Calu3 (cell line): ENCODE data around the gene CD8A. TPM values are rescaled to one million over a fixed set of nuclear protein-coding genes. Genes with fewer than 3 reads are reported as not detected.

Experiments used
- BruUV-seq: library from RNA; stranded (reverse); fragments of 400-500 nt; replicated peaks from 2 replicates; lab custom pipeline; 2021; lab: Mats Ljungman, UMichigan
- CTCF ChIA-PET: fragments of 300-600 bp; sonication (Branson Sonifier 250); formaldehyde crosslinking; loops from one replicate; lab custom pipeline; 2022; ENCODE audit warnings: antibody characterized with exemption; lab: Charles Lee
- DNase-seq: peaks from one replicate; pipeline ENCODE4 v3.0.0; 2022
- H3K27ac Mint-ChIP-seq: one replicate; pipeline ENCODE4 v1.8.0; 2022; ENCODE audit warnings: mixed read lengths; ENCODE audit not compliant: unreplicated experiment
- H3K27me3 Mint-ChIP-seq: one replicate; pipeline ENCODE4 v1.8.0; 2022; ENCODE audit warnings: mixed read lengths; ENCODE audit not compliant: unreplicated experiment
- H3K36me3 Mint-ChIP-seq: one replicate; pipeline ENCODE4 v1.8.0; 2022; ENCODE audit warnings: mild to moderate bottlenecking, moderate library complexity, mixed read lengths; ENCODE audit not compliant: insufficient read depth, unreplicated experiment
- H3K4me1 Mint-ChIP-seq: one replicate; pipeline ENCODE4 v1.8.0; 2022; ENCODE audit warnings: mild to moderate bottlenecking, low read depth, mixed read lengths; ENCODE audit not compliant: unreplicated experiment
- H3K4me3 Mint-ChIP-seq: one replicate; pipeline ENCODE4 v1.8.0; 2022; ENCODE audit warnings: mild to moderate bottlenecking, low read depth, moderate library complexity, mixed read lengths; ENCODE audit not compliant: unreplicated experiment
- H3K9me3 Mint-ChIP-seq: one replicate; pipeline ENCODE4 v1.8.0; 2022; ENCODE audit warnings: low read depth, mixed read lengths; ENCODE audit not compliant: unreplicated experiment
- CTCF ChIP-seq: fragments of 200-600 bp; IDR thresholded peaks from one replicate; pipeline ENCODE4 v1.8.0; 2022; ENCODE audit warnings: antibody characterized with exemption; ENCODE audit not compliant: unreplicated experiment
- intact Hi-C: fragments of 100-400 bp; cut with micrococcal nuclease; formaldehyde crosslinking; loops from one replicate; pipeline ENCODE4 v1.10.0; 2022; ENCODE audit not compliant: unreplicated experiment
- total RNA-seq: library from RNA; stranded (reverse); gene quantifications from 2 replicates; pipeline ENCODE4 v1.2.3, GENCODE V29; 2022

CD8A gene
- total RNA-seq, 1 experiment from 2014 or later, result 0.31 TPM

- H3K27me3 Mint-ChIP-seq, result peaks cover 45% of the 10 kb centered on the region
- no peak for TF ChIP-seq CTCF
- H3K9me3 Mint-ChIP-seq, result no peaks in the 10 kb centered on the region
- intact Hi-C loops, result no loop called here
- no peak overlapping the region for H3K27ac Mint-ChIP-seq
- no TSS peak for BruUV-seq
- CTCF ChIA-PET, result interaction anchor here (0.7 kb wide), 1 partner anchor 1287 kb away, joined by 6 read pairs; no protein-coding TSS in a partner anchor
- H3K4me3 Mint-ChIP-seq, result no peak overlapping the region
- H3K36me3 Mint-ChIP-seq, result no peaks in the 10 kb centered on the region
- peaks cover 12% of the 10 kb centered on the region for H3K4me1 Mint-ChIP-seq
- no peak for DNase-seq
Measured at GRCh38 chr2:86788165-86788564, 2.5 kb downstream of the CD8A start.

GRCh38 chr2:86787736-86788135, 3.0 kb downstream of the CD8A start:
- CTCF ChIA-PET, result interaction anchor here (0.7 kb wide), 1 partner anchor 1288 kb away, joined by 6 read pairs; no protein-coding TSS in a partner anchor
- Mint-ChIP-seq H3K27ac (no peak overlapping the region), H3K27me3 (peaks cover 45% of the 10 kb centered on the region), H3K4me1 (peaks cover 12% of the 10 kb centered on the region), H3K36me3 (no peaks in the 10 kb centered on the region), H3K4me3 (no peak overlapping the region), H3K9me3 (no peaks in the 10 kb centered on the region)
- DNase-seq, result no peak
- TF ChIP-seq CTCF, result no peak
- BruUV-seq, result no TSS peak
- intact Hi-C loops, result no loop called here

- intact Hi-C loops, result no loop called here
- no peaks in the 10 kb centered on the region for H3K36me3 Mint-ChIP-seq
- CTCF ChIA-PET, result no interaction called here
- H3K27ac Mint-ChIP-seq, result no peak overlapping the region
- H3K27me3 Mint-ChIP-seq, result peaks cover 28% of the 10 kb centered on the region
- no peak overlapping the region for H3K4me3 Mint-ChIP-seq
- H3K4me1 Mint-ChIP-seq, result peaks cover 6% of the 10 kb centered on the region
- no TSS peak for BruUV-seq
- no peak for TF ChIP-seq CTCF
- DNase-seq, result no peak
- no peaks in the 10 kb centered on the region for H3K9me3 Mint-ChIP-seq
Measured at GRCh38 chr2:86786001-86786536, 4.6 kb downstream of the CD8A start.

- intact Hi-C loops, result no loop called here
- no peaks in the 10 kb centered on the region for H3K4me1 Mint-ChIP-seq
- no peak overlapping the region for H3K4me3 Mint-ChIP-seq
- H3K9me3 Mint-ChIP-seq, result no peaks in the 10 kb centered on the region
- H3K36me3 Mint-ChIP-seq, result no peaks in the 10 kb centered on the region
- peaks cover 22% of the 10 kb centered on the region for H3K27me3 Mint-ChIP-seq
- CTCF ChIA-PET, result no interaction called here
- no TSS peak for BruUV-seq
- no peak overlapping the region for H3K27ac Mint-ChIP-seq
- no peak for TF ChIP-seq CTCF
- no peak for DNase-seq
Measured at GRCh38 chr2:86785456-86785855, 5.3 kb downstream of the CD8A start.
